ENCODE measurements around the gene WDR18. TPM values are rescaled to one million over a fixed set of nuclear protein-coding genes. Genes with fewer than 3 reads are reported as not detected.

WDR18 gene
- total RNA-seq, 1 experiment from 2014 or later: 56.7 TPM

GRCh38 chr19:986083-986482 is 1.9 kb downstream of the WDR18 start:
- no peaks in the 10 kb centered on the region for H3K9me3 ChIP-seq (ENCODE audit: low read length)
- TF ChIP-seq EZH2phosphoT487 (IDR thresholded peaks at IDR 0.05; ENCODE audit: borderline replicate concordance, low read length) (no peak), EZH2 (IDR thresholded peaks at IDR 0.05; ENCODE audit: low read length, unreplicated experiment) (no peak), CTCF (conservative IDR thresholded peaks at IDR 0.05; ENCODE audit: low read depth, low read length) (no peak)
- ATAC-seq (no peak), DNase-seq (no peak)
- H3K36me3 ChIP-seq (ENCODE audit: low read depth, low read length): no peaks in the 10 kb centered on the region; the same call in 1 of the 2 replicates
- H3F3A ChIP-seq (ENCODE audit: low read length, unreplicated experiment): no peaks in the 10 kb centered on the region
- no peaks in the 10 kb centered on the region for H3K9me2 ChIP-seq (replicated peaks; ENCODE audit: low read length)
- POLR2A ChIA-PET (ENCODE audit: unreplicated experiment): no interaction called here
- H3K27ac ChIP-seq (ENCODE audit: low read length): no peak overlapping the region
- peaks cover 8% of the 10 kb centered on the region for H3K4me1 ChIP-seq (ENCODE audit: insufficient read depth, low read length)
- no peak overlapping the region for H2AFZ ChIP-seq (ENCODE audit: low read length)
- CTCF ChIA-PET: no interaction called here
- peaks cover 14% of the 10 kb centered on the region for H3K79me2 ChIP-seq (ENCODE audit: low read length)
- H3K27me3 ChIP-seq (ENCODE audit: low read length): no peaks in the 10 kb centered on the region
- no peak overlapping the region for H3K9ac ChIP-seq (ENCODE audit: low read length)
- no peaks in the 10 kb centered on the region for H4K20me1 ChIP-seq (ENCODE audit: low read length)
- no peak overlapping the region for H3K4me2 ChIP-seq (ENCODE audit: low read length)
- BruUV-seq (replicated peaks): no TSS peak
- intact Hi-C loops (cut with micrococcal nuclease): no loop called here
- H3K4me3 ChIP-seq (ENCODE audit: low read length): no peak overlapping the region

- no peak overlapping the region for H3K4me3 ChIP-seq (ENCODE audit: low read length)
- no peak overlapping the region for H3K4me2 ChIP-seq (ENCODE audit: low read length)
- DNase-seq (no peak), ATAC-seq (no peak)
- H3K9ac ChIP-seq (ENCODE audit: low read length): no peak overlapping the region
- peaks cover 6% of the 10 kb centered on the region for H3K4me1 ChIP-seq (ENCODE audit: insufficient read depth, low read length)
- ChIA-PET POLR2A (ENCODE audit: unreplicated experiment) (no interaction called here), CTCF (no interaction called here)
- H3K9me3 ChIP-seq (ENCODE audit: low read length): no peaks in the 10 kb centered on the region
- TF ChIP-seq EZH2phosphoT487 (IDR thresholded peaks at IDR 0.05; ENCODE audit: borderline replicate concordance, low read length): no peak
- TF ChIP-seq CTCF (conservative IDR thresholded peaks at IDR 0.05; ENCODE audit: low read depth, low read length): no peak
- TF ChIP-seq EZH2 (IDR thresholded peaks at IDR 0.05; ENCODE audit: low read length, unreplicated experiment): no peak
- no peaks in the 10 kb centered on the region; the same call in 1 of the 2 replicates for H3K36me3 ChIP-seq (ENCODE audit: low read depth, low read length)
- BruUV-seq (replicated peaks): no TSS peak
- H2AFZ ChIP-seq (ENCODE audit: low read length): no peak overlapping the region
- H4K20me1 ChIP-seq (ENCODE audit: low read length): no peaks in the 10 kb centered on the region
- H3K27me3 ChIP-seq (ENCODE audit: low read length): no peaks in the 10 kb centered on the region
- intact Hi-C loops (cut with micrococcal nuclease): no loop called here
- no peaks in the 10 kb centered on the region for H3K9me2 ChIP-seq (replicated peaks; ENCODE audit: low read length)
- H3F3A ChIP-seq (ENCODE audit: low read length, unreplicated experiment): no peaks in the 10 kb centered on the region
- no peak overlapping the region for H3K27ac ChIP-seq (ENCODE audit: low read length)
- H3K79me2 ChIP-seq (ENCODE audit: low read length): peaks cover 14% of the 10 kb centered on the region
Observed at GRCh38 chr19:988081-988480, 3.9 kb downstream of the WDR18 start.

- Histone ChIP-seq H3K79me2 (ENCODE audit: low read length) (peaks cover 14% of the 10 kb centered on the region), H3K4me3 (ENCODE audit: low read length) (no peak overlapping the region), H3K36me3 (ENCODE audit: low read depth, low read length) (no peaks in the 10 kb centered on the region; the same call in 1 of the 2 replicates), H3K27ac (ENCODE audit: low read length) (no peak overlapping the region), H3K27me3 (ENCODE audit: low read length) (no peaks in the 10 kb centered on the region), H3K4me2 (ENCODE audit: low read length) (no peak overlapping the region), H4K20me1 (ENCODE audit: low read length) (no peaks in the 10 kb centered on the region), H2AFZ (ENCODE audit: low read length) (no peak overlapping the region), H3K4me1 (ENCODE audit: insufficient read depth, low read length) (peaks cover 5% of the 10 kb centered on the region), H3K9me2 (replicated peaks; ENCODE audit: low read length) (no peaks in the 10 kb centered on the region), H3K9me3 (ENCODE audit: low read length) (no peaks in the 10 kb centered on the region), H3F3A (ENCODE audit: low read length, unreplicated experiment) (no peaks in the 10 kb centered on the region), H3K9ac (ENCODE audit: low read length) (no peak overlapping the region)
- ATAC-seq (no peak), DNase-seq (no peak)
- CTCF ChIA-PET: no interaction called here
- BruUV-seq (replicated peaks): no TSS peak
- intact Hi-C loops (cut with micrococcal nuclease): no loop called here
- POLR2A ChIA-PET (ENCODE audit: unreplicated experiment): no interaction called here
- TF ChIP-seq EZH2 (IDR thresholded peaks at IDR 0.05; ENCODE audit: low read length, unreplicated experiment) (no peak), CTCF (conservative IDR thresholded peaks at IDR 0.05; ENCODE audit: low read depth, low read length) (no peak), EZH2phosphoT487 (IDR thresholded peaks at IDR 0.05; ENCODE audit: borderline replicate concordance, low read length) (no peak)
Observed at GRCh38 chr19:988510-988909, 4.4 kb downstream of the WDR18 start.
